Activated CD8-positive, alpha-beta T cell treated with anti-CD3 and anti-CD28 coated beads, Interleukin-2, amount 10 ng/mL, durations not matched to agents 7 days and 5 days (primary cell): ENCODE data around the gene HOXA7. TPM values are rescaled to one million over a fixed set of nuclear protein-coding genes. Genes with fewer than 3 reads are reported as not detected.

Experiments used
- ATAC-seq: fragments of 150-1000 bp; cut with Tn5 transposase; one replicate; pipeline ENCODE4 v1.10.0; 2021; ENCODE audit warnings: moderate library complexity
- CTCF ChIA-PET: fragments of 350-600 bp; sonication (Branson Sonifier 250); formaldehyde crosslinking; loops from one replicate; lab custom pipeline; 2021; ENCODE audit warnings: antibody characterized with exemption; lab: Charles Lee
- POLR2A ChIA-PET: fragments of 350-600 bp; sonication (Branson Sonifier 250); formaldehyde crosslinking; loops from one replicate; lab custom pipeline; 2021; ENCODE audit warnings: antibody characterized with exemption; lab: Charles Lee
- DNase-seq: peaks from one replicate; pipeline ENCODE4 v3.0.0-alpha.2; 2020
- H3K27ac Mint-ChIP-seq: one replicate; pipeline ENCODE4 v1.8.0; 2021; ENCODE audit warnings: mild to moderate bottlenecking, mixed read lengths
- H3K27me3 Mint-ChIP-seq: one replicate; pipeline ENCODE4 v1.8.0; 2021; ENCODE audit warnings: low read depth, mixed read lengths
- H3K36me3 Mint-ChIP-seq: one replicate; pipeline ENCODE4 v1.8.0; 2021; ENCODE audit warnings: low read depth, mixed read lengths
- H3K4me1 Mint-ChIP-seq: one replicate; pipeline ENCODE4 v1.8.0; 2021; ENCODE audit warnings: low read depth, mixed read lengths
- H3K4me3 Mint-ChIP-seq: one replicate; pipeline ENCODE4 v1.8.0; 2021; ENCODE audit warnings: mild to moderate bottlenecking, mixed read lengths
- H3K9me3 Mint-ChIP-seq: one replicate; pipeline ENCODE4 v1.8.0; 2022; ENCODE audit warnings: mixed read lengths; ENCODE audit not compliant: insufficient read depth
- total RNA-seq, 2 experiments: library from RNA; stranded (reverse); gene quantifications; one replicate each; pipeline ENCODE4 v1.2.3, GENCODE V29; 2021

HOXA7 gene
- total RNA-seq, 2 experiments from 2014 or later = not detected

DNA sequence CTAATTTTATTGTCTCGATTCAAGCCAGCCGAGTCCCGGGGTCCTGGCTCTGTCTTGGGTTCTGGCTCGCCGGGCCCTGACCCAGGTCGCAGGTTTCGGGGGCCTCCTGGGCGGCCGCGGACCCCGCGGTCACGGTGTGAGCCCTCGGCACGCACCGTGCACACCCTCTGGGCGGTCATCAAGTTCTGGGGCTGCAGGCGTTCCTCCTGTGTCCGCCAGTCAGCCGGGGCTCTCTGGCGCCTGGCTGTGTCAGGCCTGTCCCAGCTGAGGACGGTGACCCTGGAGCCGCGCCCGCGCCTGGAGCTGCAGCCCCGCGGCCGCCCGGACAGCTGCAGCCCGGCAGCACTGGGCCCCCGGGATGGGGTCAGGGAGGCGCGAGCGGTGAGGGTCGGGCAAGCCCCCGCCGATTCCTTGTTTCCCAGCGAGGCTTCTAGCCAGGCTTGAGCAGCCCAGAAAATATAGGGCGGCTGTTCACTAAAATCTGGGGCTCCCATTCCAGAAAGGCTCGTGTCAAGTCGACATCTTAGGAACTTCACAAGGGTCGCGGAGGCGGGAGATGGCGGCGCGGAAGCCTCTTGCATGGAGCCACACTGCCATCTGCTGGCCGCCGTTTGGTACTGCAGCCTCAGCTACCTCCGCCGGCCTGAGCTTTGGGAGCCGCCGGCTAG lies 4.2 kb upstream of the HOXA7 start:
- peaks cover 9% of the 10 kb centered on the region for H3K36me3 Mint-ChIP-seq
- H3K9me3 Mint-ChIP-seq = no peaks in the 10 kb centered on the region
- no peak overlapping the region for H3K27ac Mint-ChIP-seq
- ChIA-PET POLR2A (no interaction called here), CTCF (interaction anchor here (0.7 to 4.7 kb wide), 25 partner anchors 8 to 790 kb away, joined by 3 to 85 read pairs (median 4); partner anchors contain the start of genes HOXA3 and HOXA5)
- peak; percentile 74 for ATAC-seq
- DNase-seq = peak; percentile 85
- H3K4me3 Mint-ChIP-seq = peak overlapping the region; percentile 65
- H3K27me3 Mint-ChIP-seq = peaks cover 77% of the 10 kb centered on the region
- peaks cover 17% of the 10 kb centered on the region for H3K4me1 Mint-ChIP-seq

DNA sequence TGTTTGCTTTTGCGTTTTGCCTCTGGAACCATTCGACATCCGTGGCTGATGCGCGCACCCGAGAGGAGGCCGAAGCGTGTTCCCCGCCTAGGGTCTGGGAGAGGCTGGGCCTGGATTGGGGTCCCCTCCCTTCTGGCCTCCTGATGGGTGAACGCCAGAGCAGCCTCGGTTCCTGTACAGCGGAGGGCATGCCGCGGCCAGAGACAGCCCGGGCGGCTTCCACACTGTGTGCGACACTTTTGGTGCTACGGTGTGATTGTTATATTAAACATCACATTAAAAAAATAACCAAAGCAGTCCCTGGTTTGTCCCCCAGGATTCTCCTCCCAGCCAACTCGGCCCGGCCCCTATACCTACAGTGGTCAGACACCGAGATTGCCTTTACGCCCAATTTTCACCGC lies 3.7 kb upstream of the HOXA7 start:
- ATAC-seq (peak; percentile 22), DNase-seq (no peak)
- Mint-ChIP-seq H3K27ac (no peak overlapping the region), H3K4me3 (peak overlapping the region; percentile 20), H3K4me1 (peaks cover 18% of the 10 kb centered on the region), H3K9me3 (no peaks in the 10 kb centered on the region), H3K36me3 (peaks cover 10% of the 10 kb centered on the region), H3K27me3 (peaks cover 78% of the 10 kb centered on the region)
- CTCF ChIA-PET = interaction anchor here (1.1 to 4.7 kb wide), 19 partner anchors 10 to 790 kb away, joined by 3 to 85 read pairs (median 5); partner anchors contain the start of gene HOXA5
- POLR2A ChIA-PET = no interaction called here

DNA sequence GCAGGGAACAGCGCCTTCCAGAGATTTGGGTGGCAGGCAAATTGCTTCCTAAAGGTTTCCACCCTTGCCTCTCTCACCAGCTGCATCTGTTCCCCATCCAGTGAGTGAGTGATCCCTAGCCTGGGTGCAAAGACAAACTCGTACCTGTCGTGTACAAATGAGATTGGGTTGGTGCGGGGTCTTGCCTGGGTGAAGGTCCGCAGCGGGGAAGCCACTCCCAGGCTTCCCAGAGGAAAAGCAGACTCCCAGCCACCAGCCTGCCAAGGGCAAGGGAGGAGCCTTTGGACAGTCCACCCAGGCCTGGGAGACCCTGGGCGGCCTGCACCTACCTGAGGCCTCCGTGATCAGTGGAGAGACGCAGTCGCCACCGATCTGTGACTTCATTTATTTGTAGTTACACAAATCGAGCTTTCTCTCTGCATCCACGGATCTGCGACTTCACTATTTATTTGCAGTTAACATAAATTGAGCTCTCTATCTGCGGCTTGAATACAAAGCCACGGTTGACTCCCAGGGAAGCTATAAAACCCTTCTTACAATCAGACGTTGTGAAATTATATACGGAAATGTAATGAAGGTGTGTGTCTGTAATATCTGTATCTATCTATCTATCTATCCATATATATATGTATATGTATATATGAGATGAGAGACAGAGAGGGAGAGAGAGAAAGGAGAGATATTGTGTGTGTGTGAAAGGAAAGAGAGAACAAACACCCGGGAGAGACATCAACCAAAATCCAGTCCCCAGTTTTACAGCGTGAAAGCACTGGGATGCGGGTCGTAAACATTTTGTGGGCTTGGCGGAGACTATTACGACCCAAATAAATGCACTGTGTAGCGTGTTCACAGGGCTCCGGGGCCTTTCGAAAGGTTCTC lies 3.0 kb upstream of the HOXA7 start:
- Mint-ChIP-seq H3K27me3 (peaks cover 80% of the 10 kb centered on the region), H3K4me1 (peaks cover 21% of the 10 kb centered on the region), H3K4me3 (peak overlapping the region; percentile 20), H3K36me3 (peaks cover 13% of the 10 kb centered on the region), H3K9me3 (no peaks in the 10 kb centered on the region), H3K27ac (no peak overlapping the region)
- ATAC-seq (no peak), DNase-seq (no peak)
- POLR2A ChIA-PET = no interaction called here
- CTCF ChIA-PET = interaction anchor here (0.7 to 1.8 kb wide), 9 partner anchors 9 to 790 kb away, joined by 3 to 6 read pairs (median 3); no protein-coding TSS in a partner anchor

DNA sequence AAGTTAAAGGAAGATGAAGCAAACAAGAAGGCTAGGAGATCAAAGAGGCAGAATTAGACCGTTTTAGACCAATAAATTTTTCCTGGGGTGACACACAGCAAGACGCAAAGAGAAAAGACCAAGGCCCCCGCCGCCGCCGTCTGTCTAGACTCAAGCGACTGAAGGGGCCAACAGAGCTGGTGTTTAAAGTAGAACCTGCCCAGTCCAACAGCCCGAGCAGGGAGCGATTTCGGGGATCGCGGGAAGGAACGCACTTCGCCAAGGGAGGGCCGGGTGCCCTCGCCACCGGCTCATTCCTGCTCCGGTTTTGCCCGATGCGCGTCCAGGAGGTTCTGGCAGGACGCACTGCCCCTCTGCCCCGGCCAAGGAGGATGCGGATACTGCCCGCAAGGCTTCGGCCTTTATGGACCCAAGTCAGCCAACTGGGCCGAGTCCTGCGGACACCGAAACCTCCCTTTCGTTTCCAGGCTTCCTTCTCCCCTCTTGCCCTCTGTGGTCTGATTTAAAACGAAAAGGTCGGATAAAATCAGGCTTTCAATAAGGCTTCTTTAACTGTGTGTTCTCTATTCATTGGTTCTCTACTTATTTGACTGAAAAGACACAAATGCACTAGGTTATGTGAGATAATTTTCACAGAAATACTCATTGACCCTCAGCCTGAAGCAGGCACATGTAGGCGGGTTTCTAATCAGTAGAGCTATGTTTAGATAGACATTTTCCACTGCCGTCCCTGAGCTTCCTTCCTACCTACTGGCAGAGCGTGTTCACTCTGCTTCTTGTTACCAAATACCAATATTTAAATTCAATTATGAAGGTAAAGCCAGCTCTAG lies 2.2 kb upstream of the HOXA7 start:
- H3K36me3 Mint-ChIP-seq = peaks cover 10% of the 10 kb centered on the region
- H3K4me1 Mint-ChIP-seq = peaks cover 23% of the 10 kb centered on the region
- CTCF ChIA-PET = interaction anchor here (0.7 to 1.8 kb wide), 10 partner anchors 9 to 789 kb away, joined by 3 to 6 read pairs (median 4); no protein-coding TSS in a partner anchor
- ATAC-seq (no peak), DNase-seq (no peak)
- H3K9me3 Mint-ChIP-seq = no peaks in the 10 kb centered on the region
- peaks cover 81% of the 10 kb centered on the region for H3K27me3 Mint-ChIP-seq
- POLR2A ChIA-PET = no interaction called here
- H3K27ac Mint-ChIP-seq = no peak overlapping the region
- peak overlapping the region; percentile 42 for H3K4me3 Mint-ChIP-seq

DNA sequence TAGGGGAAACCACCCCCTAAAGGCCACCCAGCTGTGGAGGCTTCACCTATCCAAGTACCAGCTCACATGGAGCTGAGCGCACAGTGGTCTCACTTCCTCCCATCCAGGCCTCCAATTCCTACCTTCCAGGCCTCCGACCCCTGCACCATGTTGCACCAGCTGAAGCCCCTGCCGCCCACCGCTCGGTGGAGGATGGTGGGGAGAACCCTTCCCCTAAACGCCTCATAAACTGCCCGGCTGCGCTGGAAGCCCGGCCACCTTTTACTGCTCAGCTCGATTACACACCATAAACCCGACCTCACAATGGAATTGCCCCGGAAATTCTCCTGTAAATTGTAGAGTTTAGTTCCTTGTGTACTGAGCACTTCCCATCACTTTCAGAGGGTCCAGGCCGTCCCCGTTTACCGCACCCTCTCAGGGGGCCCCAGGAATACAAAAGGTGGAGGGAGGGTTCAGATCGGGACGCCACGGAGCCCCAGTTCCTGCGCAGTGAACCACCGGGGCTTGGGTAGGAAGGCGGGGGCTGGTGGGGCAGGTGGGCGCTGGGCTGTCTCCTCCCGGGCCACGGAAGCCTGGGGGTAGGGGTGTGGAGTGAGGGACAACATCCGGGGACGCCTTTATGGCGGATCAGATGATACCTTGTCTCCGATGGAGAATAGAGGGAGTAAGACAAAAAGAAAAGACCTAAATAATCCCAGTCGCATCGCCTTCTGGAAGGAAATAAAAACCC lies 1.4 kb upstream of the HOXA7 start:
- no peak for DNase-seq
- POLR2A ChIA-PET = no interaction called here
- CTCF ChIA-PET = interaction anchor here (0.8 to 1.8 kb wide), 5 partner anchors 22 to 788 kb away, joined by 3 to 5 read pairs (median 4); partner anchors contain the start of gene EVX1
- peaks cover 23% of the 10 kb centered on the region for H3K4me1 Mint-ChIP-seq
- H3K36me3 Mint-ChIP-seq = peaks cover 10% of the 10 kb centered on the region
- peak overlapping the region; percentile 45 for H3K4me3 Mint-ChIP-seq
- no peak for ATAC-seq
- no peak overlapping the region for H3K27ac Mint-ChIP-seq
- peaks cover 81% of the 10 kb centered on the region for H3K27me3 Mint-ChIP-seq
- no peaks in the 10 kb centered on the region for H3K9me3 Mint-ChIP-seq

DNA sequence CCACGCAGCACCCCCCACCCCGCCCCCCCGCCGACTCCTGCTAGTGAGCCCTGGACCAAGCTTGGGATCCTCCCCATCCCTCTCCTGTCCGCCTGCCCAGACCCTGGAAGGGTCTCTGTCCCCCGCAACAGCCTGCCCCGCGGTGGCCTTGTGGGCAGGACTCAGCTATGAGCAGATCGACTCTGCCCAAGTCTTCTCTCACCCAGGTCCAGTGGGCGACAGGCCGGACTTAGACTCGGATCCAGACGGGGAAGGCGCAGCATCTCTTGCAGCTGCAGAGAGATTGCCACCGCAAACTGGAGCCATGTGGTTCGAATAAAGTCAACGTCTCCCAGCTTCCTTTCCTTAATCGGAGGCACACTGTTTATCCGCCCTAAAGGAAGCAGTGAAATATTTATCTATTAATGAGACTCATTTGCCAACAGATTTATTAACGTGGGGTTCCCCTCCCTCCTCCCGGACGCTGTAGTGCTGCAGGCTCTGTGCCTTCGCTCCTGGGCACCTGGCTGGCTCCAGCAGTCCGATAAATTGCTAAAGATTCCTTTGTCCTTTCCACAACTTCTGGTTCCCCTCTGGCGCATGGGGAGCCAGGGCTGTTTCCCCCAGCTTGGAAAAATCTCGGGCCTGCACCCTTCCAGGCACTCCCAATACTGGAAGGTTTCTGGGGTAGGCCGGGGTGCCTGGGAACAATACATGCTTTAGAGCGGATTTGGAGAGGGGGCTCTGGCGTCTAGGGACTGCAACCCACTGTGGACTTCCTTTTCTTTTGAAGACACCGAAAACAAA lies 634 bp upstream of the HOXA7 start:
- ChIA-PET POLR2A (no interaction called here), CTCF (interaction anchor here (0.8 to 1.7 kb wide), 2 partner anchors 23 to 85 kb away, joined by 3 to 4 read pairs; partner anchors contain the start of gene EVX1)
- peaks cover 25% of the 10 kb centered on the region for H3K4me1 Mint-ChIP-seq
- peak overlapping the region; percentile 45 for H3K4me3 Mint-ChIP-seq
- H3K27ac Mint-ChIP-seq = peak overlapping the region; percentile 76
- ATAC-seq = no peak
- H3K27me3 Mint-ChIP-seq = peaks cover 81% of the 10 kb centered on the region
- no peak for DNase-seq
- no peaks in the 10 kb centered on the region for H3K9me3 Mint-ChIP-seq
- H3K36me3 Mint-ChIP-seq = peaks cover 10% of the 10 kb centered on the region

DNA sequence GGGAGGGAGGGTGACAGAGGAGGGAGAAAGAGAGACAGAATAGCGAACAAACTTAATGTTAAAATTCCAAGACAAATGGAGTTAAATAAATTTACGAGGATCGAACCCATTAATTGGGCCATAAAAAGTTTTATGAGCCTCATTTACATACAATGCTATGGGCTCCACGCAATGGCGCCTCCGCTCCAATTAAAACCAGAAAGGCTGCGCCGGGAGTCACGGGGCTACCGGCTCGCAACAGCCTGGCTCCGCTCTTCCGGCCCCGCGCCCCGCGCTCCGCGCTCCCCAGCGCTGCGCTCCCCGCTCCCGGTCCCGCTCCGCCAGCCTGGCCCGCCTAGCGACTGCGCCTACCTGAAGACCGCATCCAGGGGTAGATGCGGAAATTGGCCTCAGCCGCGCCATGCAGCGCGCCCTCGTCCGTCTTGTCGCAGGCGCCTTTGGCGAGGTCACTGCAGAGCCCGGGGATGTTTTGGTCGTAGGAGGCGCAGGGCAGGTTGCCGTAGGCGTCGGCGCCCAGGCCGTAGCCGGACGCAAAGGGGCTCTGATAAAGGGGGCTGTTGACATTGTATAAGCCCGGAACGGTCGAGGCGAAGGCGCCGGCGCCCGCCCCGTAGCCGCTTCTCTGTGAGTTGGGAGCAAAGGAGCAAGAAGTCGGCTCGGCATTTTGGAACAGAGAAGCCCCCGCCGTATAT lies 513 bp downstream of the HOXA7 start:
- POLR2A ChIA-PET = interaction anchor here (0.6 kb wide), 1 partner anchor 587 kb away, joined by 3 read pairs; no protein-coding TSS in a partner anchor
- CTCF ChIA-PET = no interaction called here
- DNase-seq (no peak), ATAC-seq (no peak)
- no peaks in the 10 kb centered on the region for H3K9me3 Mint-ChIP-seq
- H3K27ac Mint-ChIP-seq = peak overlapping the region; percentile 69
- peaks cover 10% of the 10 kb centered on the region for H3K36me3 Mint-ChIP-seq
- peak overlapping the region; percentile 49 for H3K4me3 Mint-ChIP-seq
- peaks cover 89% of the 10 kb centered on the region for H3K27me3 Mint-ChIP-seq
- peaks cover 35% of the 10 kb centered on the region for H3K4me1 Mint-ChIP-seq

DNA sequence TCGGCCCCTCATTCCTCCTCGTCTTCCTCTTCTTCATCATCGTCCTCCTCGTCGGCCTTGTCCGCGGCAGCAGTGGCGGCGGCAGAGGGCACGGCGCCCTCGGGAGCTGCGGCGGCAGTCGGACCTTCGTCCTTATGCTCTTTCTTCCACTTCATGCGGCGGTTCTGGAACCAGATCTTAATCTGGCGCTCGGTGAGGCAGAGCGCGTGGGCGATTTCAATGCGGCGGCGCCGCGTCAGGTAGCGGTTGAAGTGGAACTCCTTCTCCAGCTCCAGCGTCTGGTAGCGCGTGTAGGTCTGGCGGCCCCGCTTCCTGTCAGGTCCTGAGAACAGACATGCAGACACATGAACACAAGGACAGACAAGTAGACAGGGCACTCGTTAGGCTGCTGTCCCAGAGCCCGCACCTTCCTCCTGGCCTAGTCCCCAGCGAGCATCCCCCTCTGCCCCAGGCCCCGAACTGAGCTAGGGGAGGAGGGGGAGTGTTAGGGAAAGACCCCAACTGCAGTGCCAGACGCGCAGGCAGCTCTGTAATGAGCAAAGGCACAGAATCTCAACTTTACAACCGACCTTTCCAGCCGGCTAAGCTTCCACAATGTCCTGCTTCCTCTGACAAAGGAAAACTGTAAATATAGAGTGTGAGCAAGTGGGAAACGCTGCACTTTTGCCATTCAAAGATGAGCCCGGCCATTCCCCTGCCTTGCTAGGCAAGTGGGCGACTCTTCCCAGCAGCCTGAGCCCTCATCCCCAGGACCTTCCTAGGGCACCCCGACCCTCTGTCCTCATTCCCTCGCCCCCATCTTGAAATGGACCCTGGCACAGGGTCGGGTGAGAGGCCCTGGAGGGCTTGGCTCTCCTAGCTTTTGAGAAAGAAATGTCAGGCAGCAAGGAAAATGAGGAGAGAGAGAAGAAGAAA lies 1.3 kb downstream of the HOXA7 start:
- H3K27me3 Mint-ChIP-seq = peaks cover 92% of the 10 kb centered on the region
- ChIA-PET CTCF (interaction anchor here (0.9 kb wide), 1 partner anchor 41 kb away, joined by 3 read pairs; no protein-coding TSS in a partner anchor), POLR2A (interaction anchor here (0.6 kb wide), 1 partner anchor 588 kb away, joined by 3 read pairs; no protein-coding TSS in a partner anchor)
- no peak for DNase-seq
- H3K36me3 Mint-ChIP-seq = peaks cover 10% of the 10 kb centered on the region
- H3K27ac Mint-ChIP-seq = peak overlapping the region; percentile 69
- H3K4me3 Mint-ChIP-seq = peak overlapping the region; percentile 49
- no peak for ATAC-seq
- peaks cover 42% of the 10 kb centered on the region for H3K4me1 Mint-ChIP-seq
- no peaks in the 10 kb centered on the region for H3K9me3 Mint-ChIP-seq

DNA sequence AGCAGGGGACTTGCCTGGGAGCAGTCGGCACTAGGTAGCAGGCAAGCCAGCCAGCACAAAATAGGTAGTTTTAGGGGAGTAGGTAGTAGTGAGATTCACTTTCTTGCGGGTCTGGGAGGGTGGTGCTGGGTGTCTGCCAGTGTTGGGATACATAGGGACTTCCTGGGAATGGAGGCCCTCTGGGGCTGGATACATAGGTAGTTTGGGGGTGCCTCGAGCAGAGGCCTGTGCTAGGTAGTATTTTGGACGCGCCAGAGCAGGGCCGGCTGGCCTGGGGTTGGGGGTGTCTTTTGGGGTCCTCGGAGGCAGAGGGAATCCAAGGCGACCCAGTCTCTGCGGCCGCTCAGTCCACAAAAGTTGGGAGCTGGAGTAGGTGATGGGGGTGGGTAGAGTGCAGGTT lies 2.1 kb downstream of the HOXA7 start:
- ChIA-PET CTCF (interaction anchor here (0.9 kb wide), 1 partner anchor 41 kb away, joined by 3 read pairs; no protein-coding TSS in a partner anchor), POLR2A (no interaction called here)
- H3K4me3 Mint-ChIP-seq = no peak overlapping the region
- peaks cover 10% of the 10 kb centered on the region for H3K36me3 Mint-ChIP-seq
- peaks cover 40% of the 10 kb centered on the region for H3K4me1 Mint-ChIP-seq
- no peaks in the 10 kb centered on the region for H3K9me3 Mint-ChIP-seq
- DNase-seq (no peak), ATAC-seq (no peak)
- peak overlapping the region; percentile 44 for H3K27ac Mint-ChIP-seq
- peaks cover 90% of the 10 kb centered on the region for H3K27me3 Mint-ChIP-seq
